C4-2B (cell line): ENCODE measurements around the gene CCDC9B.

Experiments used
- CTCF ChIP-seq: fragments of 450-650 bp; conservative IDR thresholded peaks from 2 replicates; pipeline ENCODE4 v1.5.1; 2017; ENCODE audit warnings: mild to moderate bottlenecking
- ZFX ChIP-seq: fragments of 450-650 bp; IDR thresholded peaks from 2 replicates; pipeline ENCODE4 v1.6.1; 2017

- TF ChIP-seq CTCF, result no peak
- no peak; the same call in 1 of the 2 replicates for TF ChIP-seq ZFX
Observed at GRCh38 chr15:40389824-40390595, 49.3 kb upstream of the CCDC9B start.
